ENCODE measurements around the gene ST3GAL3. TPM values are rescaled to one million over a fixed set of nuclear protein-coding genes. Genes with fewer than 3 reads are reported as not detected.

The ST3GAL3 gene
- total RNA-seq, 2 experiments from 2014 or later = 23.7 to 24.3 TPM

GRCh38 chr1:43803105-43803504 is 95.8 kb downstream of the ST3GAL3 start:
- Mint-ChIP-seq H3K27me3 (no peaks in the 10 kb centered on the region), H3K4me1 (peaks cover 7% of the 10 kb centered on the region), H3K36me3 (ENCODE audit: low read depth) (peaks cover 8% of the 10 kb centered on the region), H3K4me3 (no peak overlapping the region), H3K9me3 (peaks cover 5% of the 10 kb centered on the region), H3K27ac (no peak overlapping the region)
- POLR2A ChIA-PET = no interaction called here
- DNase-seq = no peak
- CTCF ChIA-PET = interaction anchor here (1.2 kb wide), 1 partner anchor 133 kb away, joined by 3 read pairs; no protein-coding TSS in a partner anchor

- Mint-ChIP-seq H3K27ac (no peak overlapping the region), H3K4me3 (no peak overlapping the region), H3K4me1 (peaks cover 7% of the 10 kb centered on the region), H3K36me3 (ENCODE audit: low read depth) (peaks cover 13% of the 10 kb centered on the region), H3K27me3 (no peaks in the 10 kb centered on the region), H3K9me3 (peaks cover 10% of the 10 kb centered on the region)
- ChIA-PET CTCF (interaction anchor here (0.6 kb wide), 1 partner anchor 90 kb away, joined by 3 read pairs; no protein-coding TSS in a partner anchor), POLR2A (no interaction called here)
- DNase-seq = no peak
Observed at GRCh38 chr1:43803646-43804045, 96.3 kb downstream of the ST3GAL3 start.

- H3K36me3 Mint-ChIP-seq (ENCODE audit: low read depth) = peaks cover 20% of the 10 kb centered on the region
- H3K4me3 Mint-ChIP-seq = no peak overlapping the region
- H3K27ac Mint-ChIP-seq = no peak overlapping the region
- H3K9me3 Mint-ChIP-seq = peaks cover 15% of the 10 kb centered on the region
- H3K4me1 Mint-ChIP-seq = peaks cover 5% of the 10 kb centered on the region
- POLR2A ChIA-PET = no interaction called here
- no peaks in the 10 kb centered on the region for H3K27me3 Mint-ChIP-seq
- CTCF ChIA-PET = no interaction called here
- no peak for DNase-seq
Observed at GRCh38 chr1:43804569-43804968, 97.2 kb downstream of the ST3GAL3 start.

- no peaks in the 10 kb centered on the region for H3K27me3 Mint-ChIP-seq
- H3K4me3 Mint-ChIP-seq = no peak overlapping the region
- H3K9me3 Mint-ChIP-seq = peaks cover 15% of the 10 kb centered on the region
- H3K4me1 Mint-ChIP-seq = no peaks in the 10 kb centered on the region
- H3K36me3 Mint-ChIP-seq (ENCODE audit: low read depth) = peaks cover 20% of the 10 kb centered on the region
- H3K27ac Mint-ChIP-seq = no peak overlapping the region
- DNase-seq = no peak
- CTCF ChIA-PET = no interaction called here
- POLR2A ChIA-PET = no interaction called here
Observed at GRCh38 chr1:43805340-43805739, 98.0 kb downstream of the ST3GAL3 start.

GRCh38 chr1:43806183-43806582 is 98.8 kb downstream of the ST3GAL3 start:
- Mint-ChIP-seq H3K4me3 (no peak overlapping the region), H3K4me1 (no peaks in the 10 kb centered on the region), H3K9me3 (peaks cover 15% of the 10 kb centered on the region), H3K27ac (no peak overlapping the region), H3K36me3 (ENCODE audit: low read depth) (peaks cover 21% of the 10 kb centered on the region), H3K27me3 (no peaks in the 10 kb centered on the region)
- ChIA-PET POLR2A (no interaction called here), CTCF (no interaction called here)
- DNase-seq = no peak

GRCh38 chr1:43809097-43809673 is 101.8 kb downstream of the ST3GAL3 start:
- Mint-ChIP-seq H3K36me3 (ENCODE audit: low read depth) (peaks cover 21% of the 10 kb centered on the region), H3K27ac (no peak overlapping the region), H3K27me3 (no peaks in the 10 kb centered on the region), H3K9me3 (peaks cover 15% of the 10 kb centered on the region), H3K4me1 (no peaks in the 10 kb centered on the region), H3K4me3 (no peak overlapping the region)
- no peak for DNase-seq
- CTCF ChIA-PET = no interaction called here
- POLR2A ChIA-PET = no interaction called here

- H3K4me3 Mint-ChIP-seq = no peak overlapping the region
- H3K9me3 Mint-ChIP-seq = peaks cover 12% of the 10 kb centered on the region
- no peak overlapping the region for H3K27ac Mint-ChIP-seq
Observed at GRCh38 chr1:43812579-43812978, 105.2 kb downstream of the ST3GAL3 start.

GRCh38 chr1:43814401-43814800 is 107.1 kb downstream of the ST3GAL3 start:
- H3K27me3 Mint-ChIP-seq = no peaks in the 10 kb centered on the region
- H3K27ac Mint-ChIP-seq = no peak overlapping the region
- ChIA-PET CTCF (interaction anchor here (0.6 to 1.1 kb wide), 2 partner anchors 46 to 120 kb away, joined by 3 to 5 read pairs; no protein-coding TSS in a partner anchor), POLR2A (no interaction called here)
- DNase-seq = no peak
- H3K9me3 Mint-ChIP-seq = peaks cover 8% of the 10 kb centered on the region
- no peaks in the 10 kb centered on the region for H3K4me1 Mint-ChIP-seq
- peaks cover 28% of the 10 kb centered on the region for H3K36me3 Mint-ChIP-seq (ENCODE audit: low read depth)
- H3K4me3 Mint-ChIP-seq = no peak overlapping the region

More at GRCh38 chr1:43812579-43812978, 105.2 kb downstream of the ST3GAL3 start:
- Mint-ChIP-seq H3K4me1 (no peaks in the 10 kb centered on the region), H3K27me3 (no peaks in the 10 kb centered on the region), H3K36me3 (ENCODE audit: low read depth) (peaks cover 35% of the 10 kb centered on the region)
- POLR2A ChIA-PET = no interaction called here
- no peak for DNase-seq
- CTCF ChIA-PET = interaction anchor here (0.9 to 1.0 kb wide), 2 partner anchors 10 to 23 kb away, joined by 3 read pairs; no protein-coding TSS in a partner anchor

GRCh38 chr1:43817304-43817939 is 110.1 kb downstream of the ST3GAL3 start:
- H3K36me3 Mint-ChIP-seq (ENCODE audit: low read depth) = peaks cover 40% of the 10 kb centered on the region
- H3K27me3 Mint-ChIP-seq = no peaks in the 10 kb centered on the region
- ChIA-PET POLR2A (no interaction called here), CTCF (no interaction called here)
- H3K9me3 Mint-ChIP-seq = peaks cover 10% of the 10 kb centered on the region
- no peak for DNase-seq
- H3K27ac Mint-ChIP-seq = no peak overlapping the region
- H3K4me3 Mint-ChIP-seq = no peak overlapping the region
- no peaks in the 10 kb centered on the region for H3K4me1 Mint-ChIP-seq

- Mint-ChIP-seq H3K27ac (no peak overlapping the region), H3K9me3 (peaks cover 10% of the 10 kb centered on the region), H3K36me3 (ENCODE audit: low read depth) (peaks cover 42% of the 10 kb centered on the region), H3K4me1 (no peaks in the 10 kb centered on the region), H3K27me3 (no peaks in the 10 kb centered on the region), H3K4me3 (no peak overlapping the region)
- DNase-seq = no peak
- ChIA-PET CTCF (interaction anchor here (0.6 kb wide), 1 partner anchor 333 kb away, joined by 5 read pairs; no protein-coding TSS in a partner anchor), POLR2A (no interaction called here)
Observed at GRCh38 chr1:43818691-43819090, 111.4 kb downstream of the ST3GAL3 start.

GRCh38 chr1:43819357-43819756 is 112.0 kb downstream of the ST3GAL3 start:
- Mint-ChIP-seq H3K9me3 (peaks cover 10% of the 10 kb centered on the region), H3K36me3 (ENCODE audit: low read depth) (peaks cover 42% of the 10 kb centered on the region), H3K4me1 (no peaks in the 10 kb centered on the region), H3K4me3 (no peak overlapping the region), H3K27me3 (no peaks in the 10 kb centered on the region), H3K27ac (no peak overlapping the region)
- DNase-seq = no peak
- CTCF ChIA-PET = interaction anchor here (0.6 to 0.9 kb wide), 2 partner anchors 115 to 332 kb away, joined by 3 to 5 read pairs; no protein-coding TSS in a partner anchor
- POLR2A ChIA-PET = no interaction called here

- Mint-ChIP-seq H3K4me1 (peaks cover 3% of the 10 kb centered on the region), H3K36me3 (ENCODE audit: low read depth) (peaks cover 28% of the 10 kb centered on the region), H3K27me3 (no peaks in the 10 kb centered on the region), H3K9me3 (peaks cover 10% of the 10 kb centered on the region), H3K27ac (no peak overlapping the region), H3K4me3 (no peak overlapping the region)
- ChIA-PET POLR2A (no interaction called here), CTCF (no interaction called here)
- DNase-seq = no peak
Observed at GRCh38 chr1:43821471-43821870, 114.1 kb downstream of the ST3GAL3 start.

- no peaks in the 10 kb centered on the region for H3K27me3 Mint-ChIP-seq
- no peak overlapping the region for H3K4me3 Mint-ChIP-seq
- no peak overlapping the region for H3K27ac Mint-ChIP-seq
- DNase-seq = no peak
- CTCF ChIA-PET = no interaction called here
- peaks cover 10% of the 10 kb centered on the region for H3K9me3 Mint-ChIP-seq
- POLR2A ChIA-PET = no interaction called here
- peaks cover 26% of the 10 kb centered on the region for H3K36me3 Mint-ChIP-seq (ENCODE audit: low read depth)
- H3K4me1 Mint-ChIP-seq = peaks cover 3% of the 10 kb centered on the region
Observed at GRCh38 chr1:43822040-43822690, 114.8 kb downstream of the ST3GAL3 start.
